ENCODE results near the gene RNU1-3.
"Not testable (repeated sequence)": the region's sequence is repeated elsewhere in the genome, so short reads cannot be mapped to it uniquely, and the experiment has no call there.

- TF ChIP-seq EZH2 (IDR thresholded peaks at IDR 0.05; ENCODE audit: insufficient read depth, poor library complexity, severe bottlenecking); EZH2phosphoT487 (IDR thresholded peaks at IDR 0.05; ENCODE audit: insufficient read depth, low read depth): not testable (repeated sequence)
Observed at GRCh38 chr1:16645271-16646060, 21.3 kb downstream of the RNU1-3 start.
